GM12878 (cell line): ENCODE measurements around the gene S100A14. TPM values are rescaled to one million over a fixed set of nuclear protein-coding genes. Genes with fewer than 3 reads are reported as not detected.

Source experiments
- BHLHE40 ChIP-seq, 2 experiments: fragments of 450-650 bp in 1 of 2; IDR thresholded peaks; 2 replicates each; pipeline ENCODE4 v1.6.1; 2011 to 2017; ENCODE audit warnings: low read depth in 2 of 2, borderline replicate concordance in 1 of 2, improper control_type of control experiment in 1 of 2, low read length in 1 of 2, mild to moderate bottlenecking in 1 of 2
- BRCA1 ChIP-seq: IDR thresholded peaks from 2 replicates; pipeline ENCODE4 v1.6.1; 2011; ENCODE audit warnings: low read depth, low read length, improper control_type of control experiment
- CBX3 ChIP-seq: fragments of 200-600 bp; sonication (generic); IDR thresholded peaks from 2 replicates; pipeline ENCODE4 v1.6.1; 2016; ENCODE audit warnings: low read depth, borderline replicate concordance
- CHD1 ChIP-seq: IDR thresholded peaks from 2 replicates; pipeline ENCODE4 v1.6.1; 2012; ENCODE audit warnings: low read depth, low read length, improper control_type of control experiment
- E2F8 ChIP-seq: fragments of 450-650 bp; IDR thresholded peaks from 2 replicates; pipeline ENCODE4 v1.6.1; 2018; ENCODE audit warnings: mild to moderate bottlenecking, low read depth, moderate library complexity; ENCODE audit not compliant: partially characterized antibody
- HDGF ChIP-seq: fragments of 450-650 bp; IDR thresholded peaks from 2 replicates; pipeline ENCODE4 v1.6.1; 2016; ENCODE audit warnings: antibody characterized with exemption
- KDM1A ChIP-seq: fragments of 200-600 bp; sonication (generic); IDR thresholded peaks from 2 replicates; pipeline ENCODE4 v1.6.1; 2016; ENCODE audit warnings: borderline replicate concordance
- MLLT1 ChIP-seq: fragments of 450-650 bp; IDR thresholded peaks from 2 replicates; pipeline ENCODE4 v1.6.1; 2016; ENCODE audit warnings: mild to moderate bottlenecking
- MXI1 ChIP-seq: fragments of 150-350 bp; IDR thresholded peaks from 2 replicates; pipeline ENCODE4 v1.6.1; 2011; ENCODE audit warnings: low read depth, mild to moderate bottlenecking, inconsistent platforms, low read length, improper control_type of control experiment
- PBX3 ChIP-seq: IDR thresholded peaks from 2 replicates; pipeline ENCODE4 v1.6.1; 2011; ENCODE audit warnings: mild to moderate bottlenecking, low read depth, low read length, moderate library complexity; ENCODE audit not compliant: insufficient replicate concordance
- PRDM15 ChIP-seq: fragments of 450-650 bp; formaldehyde crosslinking; IDR thresholded peaks from 2 replicates; pipeline ENCODE4 v1.4.0; 2020; ENCODE audit warnings: mild to moderate bottlenecking, moderate library complexity
- RCOR1 ChIP-seq: conservative IDR thresholded peaks from 2 replicates; pipeline ENCODE4 v1.6.1; 2012; ENCODE audit warnings: low read depth, low read length, improper control_type of control experiment
- SRF ChIP-seq, 2 experiments: IDR thresholded peaks; 2 replicates each; pipeline ENCODE4 v1.6.1; 2011; ENCODE audit warnings: low read depth in 2 of 2, low read length in 2 of 2, mild to moderate bottlenecking in 1 of 2, moderate library complexity in 1 of 2
- USF2 ChIP-seq: IDR thresholded peaks from 2 replicates; pipeline ENCODE4 v1.6.1; 2011; ENCODE audit warnings: low read depth, low read length, improper control_type of control experiment, borderline replicate concordance
- WRNIP1 ChIP-seq: IDR thresholded peaks from 2 replicates; pipeline ENCODE4 v1.6.1; 2011; ENCODE audit warnings: low read depth, low read length, improper control_type of control experiment, borderline replicate concordance
- ZNF274 ChIP-seq: IDR thresholded peaks from one replicate; pipeline ENCODE4 v1.8.0; 2011; ENCODE audit not compliant: insufficient read length, insufficient read depth
- ZNF622 ChIP-seq: fragments of 450-650 bp; IDR thresholded peaks from 2 replicates; pipeline ENCODE4 v1.6.1; 2017; ENCODE audit warnings: mild to moderate bottlenecking, inconsistent platforms
- polyA plus RNA-seq, 11 experiments: library from polyadenylated mRNA; depleted of rRNA in 4 of 11; unstranded in 6 of 11; stranded (reverse) in 5 of 11; fragments of >200 nt; fragmentation: Nextera tagmentation in 4 of 11; fragmentation: Illumina TruSeq in 1 of 11; extraction: Ambion mirVana in 4 of 11; extraction: Trizol in 1 of 11; gene quantifications; 1 replicate in 1 of 11; 2 replicates in 10 of 11; pipeline versions ENCODE4 v1.2.1 to v1.2.3, GENCODE V29; 2011 to 2016; ENCODE audit warnings: inconsistent platforms in 2 of 11, missing spikeins in 2 of 11, low read depth in 1 of 11
- total RNA-seq, 4 experiments: library from RNA; depleted of rRNA in 3 of 4; stranded (reverse); fragments of >200 nt in 3 of 4; fragmentation: Illumina TruSeq in 1 of 4; extraction: Trizol in 1 of 4; gene quantifications; 2 replicates each; pipeline versions ENCODE4 v1.2.1 to v1.2.3, GENCODE V29; 2013 to 2021

Gene S100A14
- total and polyA plus RNA-seq, 10 of the 15 experiments (the other 5 are each of a cell fraction or from before 2014, with no cell fraction given): 0.20 to 0.77 (median 0.45) TPM; not detected in 4

- no peak for TF ChIP-seq PRDM15 (CRISPR knock-in tag)
- TF ChIP-seq E2F8: no peak
- TF ChIP-seq CHD1: no peak
- peak in 1 of 2 experiments; percentile 67; a peak in 1 of 4 replicates for TF ChIP-seq BHLHE40 (IDR thresholded peaks at IDR 0.05; ENCODE audit: borderline replicate concordance in 1 of 2, low read depth in 2 of 2, low read length in 1 of 2)
- no peak for TF ChIP-seq RCOR1
- TF ChIP-seq WRNIP1: no peak
- TF ChIP-seq MLLT1: no peak
- TF ChIP-seq MXI1: no peak
- no peak for TF ChIP-seq BRCA1
- TF ChIP-seq ZNF274: no peak
- TF ChIP-seq ZNF622: no peak
- no peak for TF ChIP-seq KDM1A
- TF ChIP-seq CBX3: no peak
- no peak for TF ChIP-seq PBX3
- TF ChIP-seq HDGF: peak; percentile 41; the same call in 1 of the 2 replicates
- no peak for TF ChIP-seq SRF (IDR thresholded peaks at IDR 0.05; ENCODE audit: low read depth in 2 of 2, low read length in 2 of 2)
- TF ChIP-seq USF2: no peak
These were observed 50.4 kb downstream of the S100A14 start, which contains the start of gene S100A2 (continued) for GRCh38 chr1:153565529-153566374.
